Mucosa of descending colon (tissue), 3 donors: ENCODE data around the gene ARL4A. TPM values are rescaled to one million over a fixed set of nuclear protein-coding genes. Genes with fewer than 3 reads are reported as not detected.

Experiments used
- ATAC-seq: fragments of 200-7000 bp; cut with Tn5 transposase; one replicate; pipeline ENCODE4 v1.9.1; 2020; ENCODE audit warnings: mild to moderate bottlenecking, moderate library complexity
- DNase-seq, 3 donors: peaks; one replicate each; pipeline ENCODE4 v3.0.0-alpha.2; 2020
- H3K36me3 ChIP-seq: fragments of 200-600 bp; one replicate; pipeline ENCODE4 v1.8.0; 2021; ENCODE audit warnings: low read depth, mild to moderate bottlenecking
- H3K4me1 ChIP-seq: fragments of 200-600 bp; one replicate; pipeline ENCODE4 v1.8.0; 2021; ENCODE audit warnings: low read depth, mild to moderate bottlenecking
- H3K4me3 ChIP-seq: fragments of 200-600 bp; one replicate; pipeline ENCODE4 v1.8.0; 2021; ENCODE audit warnings: mild to moderate bottlenecking
- H3K9me3 ChIP-seq: fragments of 200-600 bp; one replicate; pipeline ENCODE4 v1.8.0; 2021; ENCODE audit warnings: mild to moderate bottlenecking
- CTCF ChIP-seq: fragments of 200-600 bp; IDR thresholded peaks from one replicate; pipeline ENCODE4 v1.8.0; 2022; ENCODE audit warnings: antibody characterized with exemption, mild to moderate bottlenecking
- intact Hi-C, 2 donors: fragments of 100-400 bp; cut with DNase I in 1 of 2; cut with micrococcal nuclease in 1 of 2; formaldehyde crosslinking; loops; one replicate each; pipeline versions ENCODE4 v1.11.0 to v1.11.1; 2022; cut with DNase I, micrococcal nuclease
- total RNA-seq, 3 donors: library from RNA; stranded (reverse); fragmentation: NEBNext Ultra II Directional in 2 of 3; extraction: Animal tissue kit (Norgen Biotek cat#: 25700) in 2 of 3; gene quantifications; one replicate each; pipeline versions ENCODE4 v1.2.1 to v1.2.4, GENCODE V29; 2021 to 2023
- donor health status: DM: no; HTN: no; CAD: no; lungs with moderate emphysema.
- donor health status: DM: no; HTN: no; CAD: no.
- donor health status: DM: no; HTN: yes; CAD: no.

Gene ARL4A
- total RNA-seq, 3 donors from 2014 or later = 55.3 to 88.3 (median 73.4) TPM

GRCh38 chr7:12692035-12692434 is 4.6 kb downstream of the ARL4A start:
- intact Hi-C loops = no loop called here
- Histone ChIP-seq H3K9me3 (no peaks in the 10 kb centered on the region), H3K4me3 (no peak overlapping the region), H3K4me1 (no peaks in the 10 kb centered on the region), H3K36me3 (no peaks in the 10 kb centered on the region)
- no peak for ATAC-seq
- no peak for TF ChIP-seq CTCF
- DNase-seq = no peak

GRCh38 chr7:12692479-12693259 is 5.2 kb downstream of the ARL4A start:
- Histone ChIP-seq H3K36me3 (no peaks in the 10 kb centered on the region), H3K4me3 (no peak overlapping the region), H3K4me1 (no peaks in the 10 kb centered on the region), H3K9me3 (no peaks in the 10 kb centered on the region)
- intact Hi-C loops = no loop called here
- no peak for ATAC-seq
- DNase-seq = no peak
- TF ChIP-seq CTCF = no peak

- Histone ChIP-seq H3K36me3 (no peaks in the 10 kb centered on the region), H3K9me3 (no peaks in the 10 kb centered on the region), H3K4me1 (no peaks in the 10 kb centered on the region), H3K4me3 (no peak overlapping the region)
- no peak for ATAC-seq
- DNase-seq = no peak
- intact Hi-C loops = no loop called here
- TF ChIP-seq CTCF = no peak
Measured at GRCh38 chr7:12694817-12695216, 7.4 kb downstream of the ARL4A start.

- intact Hi-C loops = no loop called here
- no peaks in the 10 kb centered on the region for H3K9me3 ChIP-seq
- DNase-seq = no peak
- peak; percentile 79 for ATAC-seq
- no peaks in the 10 kb centered on the region for H3K36me3 ChIP-seq
- no peaks in the 10 kb centered on the region for H3K4me1 ChIP-seq
- H3K4me3 ChIP-seq = no peak overlapping the region
- TF ChIP-seq CTCF = no peak
Measured at GRCh38 chr7:12695965-12696364, 8.5 kb downstream of the ARL4A start.

GRCh38 chr7:12699299-12699698 is 11.9 kb downstream of the ARL4A start:
- no peak for TF ChIP-seq CTCF
- H3K4me3 ChIP-seq = no peak overlapping the region
- H3K9me3 ChIP-seq = no peaks in the 10 kb centered on the region
- no peak for ATAC-seq
- intact Hi-C loops = no loop called here
- H3K4me1 ChIP-seq = no peaks in the 10 kb centered on the region
- no peaks in the 10 kb centered on the region for H3K36me3 ChIP-seq
- DNase-seq = no peak

- DNase-seq (no peak), ATAC-seq (no peak)
- Histone ChIP-seq H3K9me3 (no peaks in the 10 kb centered on the region), H3K36me3 (no peaks in the 10 kb centered on the region), H3K4me1 (no peaks in the 10 kb centered on the region), H3K4me3 (no peak overlapping the region)
- intact Hi-C loops = no loop called here
- TF ChIP-seq CTCF = no peak
Measured at GRCh38 chr7:12701433-12701832, 14.0 kb downstream of the ARL4A start.
